Stomach (tissue), 9 donors: ENCODE data around the gene ECHDC1. TPM values are rescaled to one million over a fixed set of nuclear protein-coding genes. Genes with fewer than 3 reads are reported as not detected.

Source experiments
- DNase-seq, 2 donors: peaks; one replicate each; pipeline versions ENCODE4 v3.0.0 to v3.0.0-alpha.2; 2013 to 2019
- H3K27ac ChIP-seq, 5 donors: fragments of 200-600 bp in 4 of 5; sonication (generic) in 4 of 5; one replicate each; pipeline ENCODE4 v1.5.1; 2013 to 2019; ENCODE audit warnings: mild to moderate bottlenecking in 1 of 5, moderate library complexity in 1 of 5
- H3K27me3 ChIP-seq, 3 donors: fragments of 200-600 bp; sonication (generic); one replicate each; pipeline ENCODE4 v1.5.1; 2017 to 2019; ENCODE audit warnings: mixed run types in 1 of 3
- H3K36me3 ChIP-seq, 4 donors: fragments of 200-600 bp; sonication (generic); 1 replicate in 3 of 4; 2 replicates in 1 of 4; pipeline ENCODE4 v1.5.1; 2016 to 2019
- H3K4me1 ChIP-seq, 4 donors: fragments of 200-600 bp; sonication (generic); one replicate each; pipeline ENCODE4 v1.5.1; 2016 to 2019
- H3K4me3 ChIP-seq, 4 donors: fragments of 200-600 bp; sonication (generic) in 3 of 4; one replicate each; pipeline ENCODE4 v1.5.1; 2016 to 2019; ENCODE audit warnings: mild to moderate bottlenecking in 1 of 4
- H3K9me3 ChIP-seq, 4 donors: fragments of 200-600 bp; sonication (generic); one replicate each; pipeline ENCODE4 v1.5.1; 2016 to 2019
- EP300 ChIP-seq: sonication (generic); formaldehyde crosslinking; IDR thresholded peaks from one replicate; pipeline ENCODE4 v1.6.1; 2017; ENCODE audit warnings: antibody characterized with exemption
- POLR2A ChIP-seq, 4 donors: fragments of 450-650 bp; IDR thresholded peaks; one replicate each; pipeline ENCODE4 v1.6.1; 2016; ENCODE audit warnings: antibody characterized with exemption in 4 of 4, control low read depth in 2 of 4, mild to moderate bottlenecking in 1 of 4, moderate library complexity in 1 of 4
- POLR2AphosphoS5 ChIP-seq, 3 donors: sonication (generic); formaldehyde crosslinking; IDR thresholded peaks; one replicate each; pipeline ENCODE4 v1.6.1; 2016; ENCODE audit warnings: antibody characterized with exemption in 3 of 3
- WGBS, 5 donors: extraction: QIAGEN DNeasy Blood & Tissue Kit in 3 of 5; methylation state at CpG; one replicate each; pipeline versions ENCODE4 v1.1.5 to v1.1.7; 2013 to 2018; 5-methylcytosine and 5-hydroxymethylcytosine counted together
- intact Hi-C: fragments of 100-400 bp; cut with DNase I; formaldehyde crosslinking; loops from one replicate; pipeline ENCODE4 v1.15.1; 2023; ENCODE audit warnings: low total_unique reads
- polyA plus RNA-seq, 3 donors: library from polyadenylated mRNA; stranded (reverse); fragments of 200-250 nt; gene quantifications; one replicate each; pipeline ENCODE4 v1.2.3, GENCODE V29; 2013
- total RNA-seq, 5 donors: library from RNA; depleted of rRNA; stranded (reverse); fragments of >200 nt; gene quantifications; one replicate each; pipeline versions ENCODE4 v1.1.0 to v1.2.3, GENCODE V29; 2014 to 2016
- TF ChIP-seq, protein P1 (sequence below), 7 experiments: fragments of 450-650 bp in 4 of 7; fragments of 200-600 bp in 3 of 7; sonication (generic) in 3 of 7; IDR thresholded peaks; one replicate each; pipeline ENCODE4 v1.5.1; 2016 to 2019; ENCODE audit warnings: antibody characterized with exemption in 7 of 7, control low read depth in 2 of 7, mild to moderate bottlenecking in 1 of 7
- donor health status: healthy with polysubstance abuse.
- donor health status: Bipolar disorder and iron deficiency.
- donor health status: healthy.

ECHDC1 gene
- total and polyA plus RNA-seq, 8 donors: 11.9 to 71.0 (median 50.7) TPM

DNA sequence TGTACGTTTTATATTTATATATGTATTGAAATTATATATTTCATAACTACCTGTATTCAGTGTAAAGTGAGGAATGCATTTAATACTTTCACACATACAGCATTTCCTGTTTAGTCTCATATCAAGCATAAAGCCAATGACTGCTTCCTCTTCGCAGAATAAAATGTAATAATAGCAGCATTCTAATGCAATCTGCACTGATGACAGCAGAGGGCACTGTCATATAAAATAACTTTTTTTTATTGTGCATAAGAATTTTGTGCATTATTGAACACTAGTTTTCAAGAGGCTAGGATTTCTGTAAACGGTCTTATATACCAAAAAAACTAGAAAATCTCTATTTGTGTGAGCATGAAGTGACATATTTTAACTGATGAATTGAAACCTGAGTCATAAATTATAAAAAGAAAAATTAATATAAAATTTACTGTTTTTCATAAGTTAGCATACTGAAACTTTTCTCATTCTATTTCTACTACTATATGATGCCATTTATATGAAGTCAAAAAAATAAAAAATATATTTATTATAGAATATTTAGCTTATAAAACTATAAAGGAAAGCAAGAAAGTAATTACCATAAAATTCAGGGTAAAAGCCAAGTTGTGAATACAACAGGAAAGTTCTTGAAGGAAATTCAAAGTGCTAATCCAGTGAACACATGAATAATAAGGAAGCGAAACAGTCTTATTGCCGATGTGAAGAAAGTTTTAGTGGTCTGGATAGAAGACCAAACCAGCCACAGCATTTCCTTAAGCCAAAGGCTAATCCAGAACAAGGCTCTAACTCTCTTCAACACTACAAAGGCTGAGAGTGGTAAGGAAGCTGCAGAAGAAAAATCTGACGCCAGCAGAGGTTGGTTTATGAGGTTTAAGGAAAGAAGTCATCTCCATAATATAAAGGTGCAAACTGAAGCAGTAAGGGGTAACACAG, 40.4 kb downstream of the ECHDC1 start:
- Histone ChIP-seq H3K4me1 (peaks cover 4 to 46% (median 26%) of the 10 kb centered on the region in 4 donors), H3K36me3 (peaks cover 0 to 10% (median 7%) of the 10 kb centered on the region in 4 donors), H3K27me3 (no peaks in the 10 kb centered on the region), H3K4me3 (no peak overlapping the region), H3K27ac (peak overlapping the region in 1 of 5 donors; percentile 14), H3K9me3 (peaks cover 0 to 3% (median 1%) of the 10 kb centered on the region in 4 donors)
- TF ChIP-seq POLR2AphosphoS5 (IDR thresholded peaks at IDR 0.05): no peak
- TF ChIP-seq, protein P1, sequence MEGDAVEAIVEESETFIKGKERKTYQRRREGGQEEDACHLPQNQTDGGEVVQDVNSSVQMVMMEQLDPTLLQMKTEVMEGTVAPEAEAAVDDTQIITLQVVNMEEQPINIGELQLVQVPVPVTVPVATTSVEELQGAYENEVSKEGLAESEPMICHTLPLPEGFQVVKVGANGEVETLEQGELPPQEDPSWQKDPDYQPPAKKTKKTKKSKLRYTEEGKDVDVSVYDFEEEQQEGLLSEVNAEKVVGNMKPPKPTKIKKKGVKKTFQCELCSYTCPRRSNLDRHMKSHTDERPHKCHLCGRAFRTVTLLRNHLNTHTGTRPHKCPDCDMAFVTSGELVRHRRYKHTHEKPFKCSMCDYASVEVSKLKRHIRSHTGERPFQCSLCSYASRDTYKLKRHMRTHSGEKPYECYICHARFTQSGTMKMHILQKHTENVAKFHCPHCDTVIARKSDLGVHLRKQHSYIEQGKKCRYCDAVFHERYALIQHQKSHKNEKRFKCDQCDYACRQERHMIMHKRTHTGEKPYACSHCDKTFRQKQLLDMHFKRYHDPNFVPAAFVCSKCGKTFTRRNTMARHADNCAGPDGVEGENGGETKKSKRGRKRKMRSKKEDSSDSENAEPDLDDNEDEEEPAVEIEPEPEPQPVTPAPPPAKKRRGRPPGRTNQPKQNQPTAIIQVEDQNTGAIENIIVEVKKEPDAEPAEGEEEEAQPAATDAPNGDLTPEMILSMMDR (IDR thresholded peaks at IDR 0.05): peak in 4 of 7 experiments; percentile 59 to 64 (median 60)
- intact Hi-C loops: loop anchor here (10.0 kb wide), 1 partner anchor 232 kb away; no protein-coding TSS in a partner anchor
- peak; percentile 44 to 76 for DNase-seq
- 29 to 46% (median 33%) methylated on average over 6 of the region's 6 CpGs for WGBS, 5 donors

DNA sequence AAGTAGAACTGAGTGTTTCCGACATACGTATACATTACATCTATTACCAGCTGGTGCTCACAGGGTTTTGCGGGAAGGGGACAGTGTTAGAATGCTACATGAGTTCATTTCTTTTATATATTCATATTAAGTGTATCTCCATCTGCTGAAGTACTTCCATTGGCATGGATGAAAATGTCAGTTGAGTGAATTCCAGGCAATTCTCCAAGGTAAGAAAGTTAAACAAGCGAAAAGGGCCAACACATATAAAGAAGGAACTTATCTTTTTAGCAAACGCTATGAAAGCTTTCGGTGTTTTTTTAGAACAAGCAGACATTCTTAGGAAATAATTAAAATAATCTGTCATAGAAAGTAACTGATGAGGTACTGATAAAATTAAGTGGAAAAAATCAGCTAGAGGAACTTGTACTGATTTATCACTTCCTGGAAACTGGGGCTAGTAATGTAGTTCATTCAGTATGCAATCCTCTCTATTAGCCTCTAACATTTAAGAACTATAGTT, 42.2 kb downstream of the ECHDC1 start:
- H3K4me3 ChIP-seq: no peak overlapping the region
- peak overlapping the region in 4 of 5 donors; percentile 8 to 46 (median 16) for H3K27ac ChIP-seq
- peak in 1 of 2 donors; percentile 10 for DNase-seq
- 26 to 52% (median 32%) methylated on average over 6 of the region's 6 CpGs for WGBS, 5 donors
- H3K36me3 ChIP-seq: peaks cover 0 to 9% (median 7%) of the 10 kb centered on the region in 4 donors
- TF ChIP-seq, protein P1 (IDR thresholded peaks at IDR 0.05): no peak
- TF ChIP-seq POLR2A (IDR thresholded peaks at IDR 0.05) (no peak), POLR2AphosphoS5 (IDR thresholded peaks at IDR 0.05) (no peak), EP300 (no peak)
- H3K27me3 ChIP-seq: no peaks in the 10 kb centered on the region
- H3K9me3 ChIP-seq: no peaks in the 10 kb centered on the region
- H3K4me1 ChIP-seq: peaks cover 4 to 46% (median 26%) of the 10 kb centered on the region in 4 donors
- intact Hi-C loops: loop anchor here (10.0 kb wide), 1 partner anchor 234 kb away; no protein-coding TSS in a partner anchor

DNA sequence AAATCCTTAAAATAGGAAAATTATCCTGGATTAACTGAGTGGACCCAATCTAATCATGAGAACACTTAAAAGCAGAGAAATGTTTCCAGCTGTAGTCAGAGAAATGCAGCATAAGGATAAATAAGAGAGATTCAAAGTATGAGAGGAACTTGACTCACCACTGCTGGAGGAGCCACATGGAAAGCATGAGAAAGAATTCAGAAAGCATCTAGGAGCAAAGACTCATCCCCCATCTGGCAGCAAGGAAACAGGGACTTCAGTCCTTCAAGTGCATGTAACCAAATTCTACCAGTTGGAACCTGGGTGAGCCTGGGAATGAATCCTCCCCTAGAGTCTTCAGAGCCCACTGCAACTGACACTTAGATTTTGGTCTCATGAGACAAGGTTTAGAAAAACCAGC, 43.0 kb downstream of the ECHDC1 start:
- peak in 1 of 2 donors; percentile 21 for DNase-seq
- Histone ChIP-seq H3K9me3 (no peaks in the 10 kb centered on the region), H3K4me1 (peaks cover 4 to 46% (median 26%) of the 10 kb centered on the region in 4 donors), H3K36me3 (peaks cover 0 to 14% (median 9%) of the 10 kb centered on the region in 4 donors), H3K27me3 (no peaks in the 10 kb centered on the region), H3K27ac (peak overlapping the region in 2 of 5 donors; percentile 13 to 14), H3K4me3 (no peak overlapping the region)
- TF ChIP-seq, protein P1 (IDR thresholded peaks at IDR 0.05): no peak
- no peak for TF ChIP-seq POLR2AphosphoS5 (IDR thresholded peaks at IDR 0.05)
- no peak for TF ChIP-seq POLR2A (IDR thresholded peaks at IDR 0.05)
- no peak for TF ChIP-seq EP300
- intact Hi-C loops: loop anchor here (10.0 kb wide), 1 partner anchor 234 kb away; no protein-coding TSS in a partner anchor

DNA sequence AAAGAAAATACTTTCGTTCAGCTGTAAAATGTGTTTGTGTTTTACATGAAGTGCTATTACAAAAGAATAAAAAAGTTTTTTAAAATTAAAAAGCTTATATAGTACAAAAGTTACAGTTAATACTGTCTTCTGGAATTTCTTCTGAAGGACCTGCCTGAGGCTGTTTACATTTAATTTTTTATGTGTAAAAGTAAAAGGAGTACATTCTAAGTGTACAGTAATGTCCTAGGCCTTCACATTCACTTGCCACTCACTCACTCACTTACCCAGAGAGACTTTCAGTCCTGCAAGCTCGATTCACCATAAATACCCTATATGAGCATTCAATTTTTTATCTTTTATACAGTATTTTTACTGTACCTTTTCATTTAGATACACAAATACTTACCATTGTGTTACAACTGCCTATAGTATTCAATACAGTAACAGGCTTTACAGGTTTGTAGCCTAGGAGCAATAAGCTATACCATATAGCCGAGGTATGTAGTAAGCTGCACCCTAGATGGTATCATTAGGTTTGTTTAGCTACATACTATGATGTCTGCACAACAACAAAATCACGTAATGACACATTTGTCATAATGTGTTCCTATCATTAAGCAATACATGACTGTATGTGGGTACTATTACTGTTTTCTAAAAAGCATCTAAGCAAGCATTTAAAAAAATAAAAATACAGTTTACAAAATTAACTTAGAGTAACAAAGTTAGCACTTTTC, 43.7 kb downstream of the ECHDC1 start:
- TF ChIP-seq POLR2A (IDR thresholded peaks at IDR 0.05) (no peak), EP300 (no peak), POLR2AphosphoS5 (IDR thresholded peaks at IDR 0.05) (no peak)
- TF ChIP-seq, protein P1 (IDR thresholded peaks at IDR 0.05): no peak
- H3K27ac ChIP-seq: peak overlapping the region in 1 of 5 donors; percentile 14
- DNase-seq: no peak
- H3K4me3 ChIP-seq: no peak overlapping the region
- 83 to 90% (median 85%) methylated on average over 4 of the region's 4 CpGs for WGBS, 5 donors
- H3K27me3 ChIP-seq: no peaks in the 10 kb centered on the region
- no peaks in the 10 kb centered on the region for H3K9me3 ChIP-seq
- peaks cover 4 to 46% (median 26%) of the 10 kb centered on the region in 4 donors for H3K4me1 ChIP-seq
- peaks cover 0 to 15% (median 11%) of the 10 kb centered on the region in 4 donors for H3K36me3 ChIP-seq
- intact Hi-C loops: loop anchor here (10.0 kb wide), 1 partner anchor 235 kb away; no protein-coding TSS in a partner anchor
